DOHH2 (cell line): ENCODE results near the gene DGCR2.

Experiments used
- EZH2phosphoT487 ChIP-seq: fragments of 200-600 bp; sonication (generic); IDR thresholded peaks from 2 replicates; pipeline ENCODE4 v1.6.1; 2017; ENCODE audit warnings: borderline replicate concordance, mild to moderate bottlenecking, antibody characterized with exemption, low read length, moderate library complexity, mixed read lengths
- TF ChIP-seq, protein P1 (sequence below): fragments of 200-600 bp; sonication (generic); IDR thresholded peaks from one replicate; pipeline ENCODE4 v1.5.1; 2014; ENCODE audit warnings: antibody characterized with exemption, mild to moderate bottlenecking, low read depth, low read length; ENCODE audit not compliant: poor library complexity, severe bottlenecking

DNA sequence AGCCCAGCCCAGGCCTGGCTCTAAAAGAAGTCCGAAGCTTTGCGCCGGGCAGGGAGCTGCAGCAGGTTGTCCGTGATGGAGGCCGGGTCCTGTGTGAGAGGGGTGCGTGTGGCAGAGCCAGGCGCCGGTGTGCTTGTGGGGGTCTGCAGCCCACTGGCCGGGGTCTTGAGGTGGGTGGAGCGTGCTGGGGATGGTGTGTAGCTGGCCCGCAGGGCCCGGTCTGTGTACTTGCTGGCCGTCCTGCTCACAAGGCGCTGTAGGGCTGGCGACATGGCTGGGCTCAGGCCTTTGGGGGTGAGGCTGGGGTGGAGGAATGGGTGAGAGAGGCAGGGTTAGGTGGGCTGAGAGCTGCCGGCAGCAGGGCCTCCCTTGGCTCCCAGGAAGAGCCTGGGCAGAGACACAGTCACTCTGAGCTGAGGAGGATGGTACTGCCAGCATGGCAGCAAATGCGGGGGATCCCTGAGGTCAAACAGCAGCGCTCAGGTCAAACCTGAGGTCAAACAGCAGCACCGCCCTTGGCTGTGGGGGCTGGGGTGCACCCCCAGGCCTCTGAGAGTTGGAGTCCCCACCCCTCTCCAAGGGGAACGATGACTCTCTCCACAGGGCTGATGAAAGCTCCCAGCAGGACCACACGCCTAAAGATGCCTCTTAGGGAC, 12.1 kb upstream of the DGCR2 start:
- TF ChIP-seq, protein P1, sequence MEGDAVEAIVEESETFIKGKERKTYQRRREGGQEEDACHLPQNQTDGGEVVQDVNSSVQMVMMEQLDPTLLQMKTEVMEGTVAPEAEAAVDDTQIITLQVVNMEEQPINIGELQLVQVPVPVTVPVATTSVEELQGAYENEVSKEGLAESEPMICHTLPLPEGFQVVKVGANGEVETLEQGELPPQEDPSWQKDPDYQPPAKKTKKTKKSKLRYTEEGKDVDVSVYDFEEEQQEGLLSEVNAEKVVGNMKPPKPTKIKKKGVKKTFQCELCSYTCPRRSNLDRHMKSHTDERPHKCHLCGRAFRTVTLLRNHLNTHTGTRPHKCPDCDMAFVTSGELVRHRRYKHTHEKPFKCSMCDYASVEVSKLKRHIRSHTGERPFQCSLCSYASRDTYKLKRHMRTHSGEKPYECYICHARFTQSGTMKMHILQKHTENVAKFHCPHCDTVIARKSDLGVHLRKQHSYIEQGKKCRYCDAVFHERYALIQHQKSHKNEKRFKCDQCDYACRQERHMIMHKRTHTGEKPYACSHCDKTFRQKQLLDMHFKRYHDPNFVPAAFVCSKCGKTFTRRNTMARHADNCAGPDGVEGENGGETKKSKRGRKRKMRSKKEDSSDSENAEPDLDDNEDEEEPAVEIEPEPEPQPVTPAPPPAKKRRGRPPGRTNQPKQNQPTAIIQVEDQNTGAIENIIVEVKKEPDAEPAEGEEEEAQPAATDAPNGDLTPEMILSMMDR: no peak
- no peak for TF ChIP-seq EZH2phosphoT487
